GM21390 (cell line): ENCODE results near the gene GPATCH2L.
A peak's percentile ranks its signal among the peaks of the same experiment; 100 is the strongest.

ENCODE experiments used
- ATAC-seq: cut with Tn5 transposase; IDR thresholded peaks from one replicate; pipeline ENCODE4 v1.9.1; 2021; ENCODE audit not compliant: unreplicated experiment

Gene GPATCH2L

GRCh38 chr14:76195003-76195402 lies 43.3 kb downstream of the GPATCH2L start:
- no peak for ATAC-seq

- no peak for ATAC-seq
Measured at GRCh38 chr14:76196980-76197695, 45.4 kb downstream of the GPATCH2L start.

- no peak for ATAC-seq
Measured at GRCh38 chr14:76201162-76201561, 49.4 kb downstream of the GPATCH2L start.

- ATAC-seq, result peak; percentile 71
Measured at GRCh38 chr14:76203086-76204001, 51.6 kb downstream of the GPATCH2L start.

GRCh38 chr14:76204461-76205230 lies 52.9 kb downstream of the GPATCH2L start:
- ATAC-seq, result no peak

GRCh38 chr14:76205708-76206107 lies 54.0 kb downstream of the GPATCH2L start:
- no peak for ATAC-seq

GRCh38 chr14:76208340-76208739 lies 56.6 kb downstream of the GPATCH2L start:
- ATAC-seq, result no peak

GRCh38 chr14:76212242-76212641 lies 60.5 kb downstream of the GPATCH2L start:
- ATAC-seq, result no peak

- no peak for ATAC-seq
Measured at GRCh38 chr14:76217179-76217578, 65.5 kb downstream of the GPATCH2L start.

GRCh38 chr14:76218662-76219061 lies 66.9 kb downstream of the GPATCH2L start:
- ATAC-seq, result no peak

GRCh38 chr14:76219873-76220272 lies 68.2 kb downstream of the GPATCH2L start:
- no peak for ATAC-seq

- no peak for ATAC-seq
Measured at GRCh38 chr14:76227450-76228050, 75.8 kb downstream of the GPATCH2L start.

- no peak for ATAC-seq
Measured at GRCh38 chr14:76228138-76228537, 76.4 kb downstream of the GPATCH2L start.

- no peak for ATAC-seq
Measured at GRCh38 chr14:76232800-76233199, 81.1 kb downstream of the GPATCH2L start.

- peak; percentile 17 for ATAC-seq
Measured at GRCh38 chr14:76235628-76236027, 83.9 kb downstream of the GPATCH2L start.

GRCh38 chr14:76236172-76237130 lies 84.7 kb downstream of the GPATCH2L start:
- peak; percentile 82 for ATAC-seq

- ATAC-seq, result no peak
Measured at GRCh38 chr14:76237349-76237990, 85.7 kb downstream of the GPATCH2L start.

GRCh38 chr14:76245097-76245496 lies 93.4 kb downstream of the GPATCH2L start:
- ATAC-seq, result no peak

GRCh38 chr14:76250302-76250701 lies 98.6 kb downstream of the GPATCH2L start:
- no peak for ATAC-seq
